HT1080 (cell line): ENCODE measurements around the gene STON2. TPM values are rescaled to one million over a fixed set of nuclear protein-coding genes. Genes with fewer than 3 reads are reported as not detected.
"Not testable (repeated sequence)": the region's sequence is repeated elsewhere in the genome, so short reads cannot be mapped to it uniquely, and the experiment has no call there.

ENCODE experiments used
- DNase-seq: peaks from one replicate; pipeline ENCODE4 v3.0.0-alpha.2; 2015; ENCODE audit warnings: low read depth
- total RNA-seq: library from RNA; depleted of rRNA; stranded (reverse); fragments of >200 nt; shearing (Covaris generic); gene quantifications from 2 replicates; pipeline ENCODE4 v1.2.3, GENCODE V29; 2014

STON2 gene
- total RNA-seq, 1 experiment from 2014 or later: 7.6 TPM

DNA sequence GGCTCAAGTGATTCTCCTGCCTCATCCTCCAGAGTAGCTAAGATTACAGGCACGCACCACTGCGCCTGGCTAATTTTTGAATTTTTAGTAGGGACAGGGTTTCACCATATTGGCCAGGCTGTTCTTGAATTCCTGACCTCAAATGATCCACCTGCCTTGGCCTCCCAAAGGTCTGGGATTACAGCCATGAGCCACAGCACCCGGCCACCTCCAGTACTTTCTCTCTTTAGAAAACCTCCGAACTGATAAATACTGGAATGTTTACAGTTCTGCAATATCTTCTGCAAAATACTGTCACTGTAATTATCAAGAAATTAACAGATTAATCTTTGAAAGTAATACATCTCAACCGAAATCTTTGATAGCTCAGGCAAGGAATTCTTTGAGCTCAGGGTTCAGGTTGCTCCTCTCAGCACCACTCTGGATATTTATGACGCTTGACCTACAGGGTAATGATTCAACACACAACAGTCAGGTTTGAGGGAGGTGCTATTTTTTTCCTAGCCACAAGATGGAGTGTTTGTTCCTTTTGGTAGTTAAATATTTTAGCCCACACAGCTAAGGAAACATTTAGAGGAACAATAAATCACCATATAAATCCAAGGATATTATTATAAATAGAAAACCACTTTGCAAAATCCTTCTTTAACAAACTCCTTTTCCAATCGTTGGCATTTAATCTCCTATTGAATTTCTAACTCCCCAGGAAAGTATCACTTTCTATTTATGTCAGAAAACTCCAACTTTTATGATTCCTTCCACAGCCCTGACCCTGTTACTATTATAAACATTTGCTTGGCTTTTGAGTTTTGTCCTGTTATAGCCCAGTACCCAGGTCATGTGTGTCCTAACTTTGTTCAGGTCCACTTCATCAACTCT is 130.8 kb downstream of the STON2 start:
- peak; percentile 77 for DNase-seq

DNA sequence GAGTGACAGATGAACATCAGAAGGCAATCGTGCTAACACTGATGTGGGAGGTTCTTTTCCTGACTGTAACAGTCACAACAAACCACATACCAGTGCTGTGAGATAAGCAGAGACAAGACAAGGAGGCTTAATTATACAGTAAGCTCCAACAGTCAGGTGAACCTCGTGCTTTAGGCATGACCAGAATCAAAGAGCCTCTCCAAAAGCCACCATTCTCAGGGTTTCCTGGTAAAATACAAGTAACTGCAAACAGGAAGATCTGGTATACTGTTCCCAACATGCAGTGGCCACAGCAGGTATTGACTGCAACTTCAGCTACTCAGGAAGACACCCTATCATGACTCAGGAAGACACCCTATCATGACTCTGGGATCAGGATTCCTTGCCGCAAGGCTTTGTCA is 132.1 kb downstream of the STON2 start:
- peak; percentile 74 for DNase-seq

DNA sequence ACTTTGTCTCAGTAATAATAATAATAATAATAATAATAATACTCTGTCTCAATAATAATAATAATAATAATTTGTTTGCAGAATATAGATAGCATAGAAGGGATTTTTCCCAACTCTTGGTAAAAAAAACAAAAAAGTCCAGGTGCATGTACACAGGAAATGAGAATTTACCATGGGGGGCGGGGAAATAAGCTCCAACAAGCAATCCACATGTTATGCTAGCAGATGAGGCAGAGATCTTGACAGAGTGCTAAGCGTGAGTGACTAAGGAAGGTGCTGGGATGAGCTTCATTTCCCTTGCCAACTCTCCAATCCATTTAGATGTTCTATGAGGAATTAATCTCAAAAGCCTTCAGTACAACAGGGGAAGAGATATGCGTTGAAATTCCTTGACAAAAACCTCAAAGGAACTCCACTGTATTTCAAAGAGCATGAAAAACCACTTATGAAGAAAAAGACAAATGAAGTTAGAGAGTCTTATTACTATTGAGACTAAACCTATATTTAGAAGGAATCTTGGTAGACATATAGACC is 134.4 kb downstream of the STON2 start:
- no peak for DNase-seq

DNA sequence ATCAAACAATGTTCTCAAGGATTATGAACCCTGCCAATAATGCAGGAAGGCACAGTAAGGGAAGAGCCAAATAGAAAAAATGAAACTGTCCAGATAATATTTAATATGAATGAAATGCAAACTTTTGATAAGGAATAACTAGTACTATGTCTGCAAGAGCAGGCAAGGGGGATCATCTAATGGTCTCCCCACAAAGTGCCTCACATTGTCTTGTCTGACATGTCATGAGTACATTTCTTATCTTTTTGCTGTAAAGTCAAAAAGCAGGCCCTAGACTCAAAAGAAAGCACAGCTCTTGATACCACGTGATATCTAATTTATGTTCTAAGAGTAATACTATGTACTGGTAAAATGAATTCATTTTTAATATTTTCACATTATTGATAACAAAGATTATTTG is 135.5 kb downstream of the STON2 start:
- no peak for DNase-seq

DNA sequence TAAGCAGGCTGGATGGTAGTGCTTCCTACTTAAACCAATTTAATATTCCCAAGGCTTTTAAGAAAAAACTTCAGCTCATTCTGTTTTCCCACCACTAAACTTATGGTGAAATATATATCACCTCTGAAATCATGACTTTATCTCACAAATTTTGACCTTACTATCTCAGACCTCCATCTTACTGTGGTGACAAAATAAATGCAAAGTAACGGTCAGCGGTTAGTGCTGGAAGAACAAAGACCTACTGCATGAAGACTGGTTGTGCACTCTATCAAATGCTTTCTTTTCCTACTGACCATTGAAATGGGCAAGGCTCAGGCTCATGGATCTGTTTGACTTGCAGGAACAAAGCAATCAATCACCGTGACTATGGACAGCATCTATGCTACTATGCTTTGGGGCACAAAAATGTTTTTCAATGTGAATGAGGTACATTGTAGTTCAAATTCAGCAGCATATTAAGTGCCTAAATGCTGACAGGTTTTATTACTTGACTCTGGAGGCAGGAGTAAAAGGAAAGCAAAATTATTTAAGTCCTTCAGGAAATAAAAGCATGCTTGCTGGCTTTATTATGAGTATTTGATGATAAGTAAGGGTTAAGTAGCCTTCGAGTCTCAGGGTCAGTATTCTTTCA is 136.2 kb downstream of the STON2 start:
- no peak for DNase-seq

DNA sequence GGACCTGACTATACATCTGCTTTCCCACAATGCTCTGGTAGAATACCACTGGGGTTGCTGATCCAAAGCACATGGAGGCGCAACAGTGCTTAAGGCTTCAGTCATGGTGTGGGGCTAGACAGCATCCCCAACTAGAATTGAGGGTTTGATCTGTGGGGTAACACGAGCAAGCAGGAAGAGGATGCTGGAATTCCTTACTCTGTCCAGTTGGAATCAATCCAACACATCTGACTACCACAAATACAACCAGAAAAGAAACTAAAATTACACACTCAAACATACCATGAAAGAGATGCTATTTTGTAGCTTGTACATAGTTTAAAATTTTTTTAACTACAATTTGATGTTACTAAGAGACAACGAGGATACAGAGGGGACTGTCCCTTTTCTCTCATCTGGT is 138.9 kb downstream of the STON2 start:
- DNase-seq: no peak

DNA sequence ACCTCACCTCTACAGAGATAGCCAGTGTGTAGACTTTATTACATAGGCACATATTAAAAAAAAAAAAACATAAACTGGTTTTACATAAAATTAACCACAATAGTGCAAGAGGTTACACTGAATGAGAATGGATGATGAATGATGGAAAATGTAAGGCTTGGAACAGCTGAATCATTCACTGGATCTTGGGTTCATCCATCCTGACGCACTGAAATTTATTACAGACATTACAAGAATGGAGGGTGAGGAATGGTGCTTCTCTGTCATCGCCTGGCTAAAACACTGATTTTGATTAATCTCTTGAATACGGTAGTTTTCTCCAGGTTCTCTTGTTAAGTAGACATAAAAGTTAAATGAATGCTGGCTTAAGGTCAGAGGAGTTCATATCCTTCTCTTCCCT is 139.4 kb downstream of the STON2 start:
- no peak for DNase-seq

DNA sequence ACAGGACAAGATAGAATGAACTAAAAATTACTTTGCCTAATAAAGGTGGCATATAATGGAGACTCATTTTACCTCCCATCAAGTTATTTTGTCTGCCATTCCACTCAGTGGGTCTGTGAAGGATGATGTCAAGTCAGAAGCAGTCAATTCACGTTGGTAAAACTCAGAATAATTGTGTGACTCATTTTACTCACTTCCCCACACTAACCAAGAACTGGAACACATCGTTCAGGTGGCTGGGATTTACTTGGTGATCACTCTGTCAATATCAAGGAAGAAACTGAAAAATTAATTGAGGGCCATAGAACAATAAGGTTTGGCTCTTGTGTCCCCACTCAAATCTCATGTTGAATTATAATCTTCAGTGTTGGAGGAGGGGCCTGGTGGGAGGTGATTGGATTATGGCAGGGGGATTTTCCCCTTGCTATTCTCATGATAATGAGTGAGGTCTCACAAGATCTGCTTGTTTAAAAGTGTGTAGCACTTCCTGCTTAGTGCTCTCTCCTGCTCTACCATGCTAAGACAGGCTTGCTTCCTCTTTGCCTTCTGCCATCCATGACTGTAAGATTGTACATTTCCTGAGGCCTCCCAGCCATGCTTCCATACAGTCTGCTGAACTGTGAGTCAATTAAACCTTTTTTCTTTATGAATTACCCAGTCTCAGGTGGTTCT is 143.7 kb downstream of the STON2 start:
- DNase-seq: peak; percentile 35

DNA sequence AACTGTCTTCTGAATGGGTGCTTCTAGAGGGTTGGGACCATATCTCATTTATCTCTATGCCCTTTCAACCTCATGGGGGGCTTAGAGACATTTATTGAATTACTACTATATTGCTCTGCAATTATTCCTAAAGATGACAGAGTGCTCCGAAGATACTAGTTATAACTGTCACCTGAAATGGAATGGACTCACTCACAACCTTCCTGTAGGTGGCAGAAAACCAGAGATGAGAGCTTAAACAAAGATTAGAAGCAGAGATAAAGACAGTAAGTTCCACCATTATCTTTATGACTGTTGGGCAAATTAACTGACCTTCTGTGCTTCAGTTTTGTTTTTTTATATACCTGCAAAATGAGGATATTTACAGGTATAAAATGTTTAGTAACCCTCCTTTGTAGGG is 147.8 kb downstream of the STON2 start:
- DNase-seq: no peak

DNA sequence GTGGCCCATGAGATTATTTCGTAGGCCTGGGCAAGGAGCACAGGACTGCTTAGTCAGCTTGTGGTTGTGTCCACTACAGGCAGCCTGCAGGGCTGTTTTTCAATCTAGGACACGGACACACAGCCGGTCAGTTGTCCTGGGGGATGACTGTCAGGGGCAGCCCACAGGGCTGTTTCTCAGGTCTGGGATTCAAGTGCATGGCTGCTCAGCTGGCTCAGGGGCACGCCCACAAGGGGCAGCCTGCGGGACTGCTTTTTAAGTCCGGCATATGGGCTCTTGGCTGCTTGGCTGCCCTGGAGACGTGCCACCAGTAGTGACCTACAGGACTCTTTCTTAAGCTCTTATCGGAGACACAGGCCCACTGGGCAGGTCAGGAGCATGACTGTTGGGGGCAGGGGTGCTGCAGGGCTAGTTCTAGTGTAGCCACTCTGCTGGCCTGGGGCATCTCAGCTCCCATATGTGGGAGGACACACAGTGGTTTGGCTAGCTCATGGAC is 152.8 kb downstream of the STON2 start:
- DNase-seq: no peak

DNA sequence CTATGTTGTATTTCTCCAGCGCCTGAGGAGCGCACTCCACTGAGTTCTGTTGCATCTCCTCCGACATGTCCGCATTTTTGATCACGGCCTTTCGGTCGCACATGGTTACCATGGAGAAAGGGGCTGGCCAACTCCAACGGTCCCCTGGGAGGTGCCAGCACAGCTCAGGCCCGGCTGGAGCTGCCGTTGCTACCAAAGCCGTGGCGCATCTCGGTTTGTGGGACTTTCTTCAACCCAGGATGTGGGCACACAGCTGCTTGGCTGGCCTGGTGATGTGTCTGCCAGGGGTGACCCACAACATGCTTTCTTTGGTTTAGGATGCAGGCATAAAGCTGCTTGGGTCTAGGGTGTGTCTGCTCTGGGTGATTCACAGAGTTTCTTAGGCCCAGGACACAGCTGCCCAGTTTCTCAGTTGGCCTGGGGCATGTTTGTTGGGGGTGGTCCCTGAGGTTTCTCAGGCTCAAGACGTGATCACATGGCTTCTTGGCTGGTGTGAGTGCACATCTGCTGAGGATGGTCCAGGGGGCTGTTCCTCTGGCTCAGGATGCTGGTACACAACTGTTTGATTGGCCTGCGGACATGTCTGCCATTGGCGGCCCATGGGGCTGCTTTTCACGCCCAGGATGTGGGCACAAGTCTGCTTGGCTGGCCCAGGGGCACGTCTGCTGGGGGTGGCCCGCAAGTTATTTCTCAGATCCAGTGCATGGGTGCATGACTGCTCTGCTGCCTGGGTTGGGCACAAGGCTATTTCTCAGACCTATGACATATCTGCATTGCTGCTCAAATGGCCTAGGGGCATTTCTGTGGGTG is 153.5 kb downstream of the STON2 start:
- DNase-seq: peak; percentile 85

DNA sequence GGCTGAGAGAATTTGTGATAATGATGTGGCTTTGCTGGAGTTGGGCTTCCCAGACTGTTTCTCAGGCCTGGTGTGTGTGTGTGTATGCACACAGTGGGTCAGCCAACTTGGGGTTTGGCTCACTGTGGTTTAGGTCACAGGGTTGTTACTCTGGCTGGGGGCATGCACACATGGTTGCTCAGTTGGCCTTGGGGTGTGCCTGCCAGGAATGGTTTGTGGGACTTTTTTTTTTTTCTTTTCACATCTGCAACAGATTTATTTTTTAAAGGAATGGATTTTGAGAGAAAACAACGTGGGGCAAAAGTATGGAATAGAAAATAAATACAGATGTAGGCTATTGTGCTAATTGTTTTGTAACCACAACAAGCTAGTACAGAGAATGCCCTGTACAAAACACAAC is 154.4 kb downstream of the STON2 start:
- no peak for DNase-seq

DNA sequence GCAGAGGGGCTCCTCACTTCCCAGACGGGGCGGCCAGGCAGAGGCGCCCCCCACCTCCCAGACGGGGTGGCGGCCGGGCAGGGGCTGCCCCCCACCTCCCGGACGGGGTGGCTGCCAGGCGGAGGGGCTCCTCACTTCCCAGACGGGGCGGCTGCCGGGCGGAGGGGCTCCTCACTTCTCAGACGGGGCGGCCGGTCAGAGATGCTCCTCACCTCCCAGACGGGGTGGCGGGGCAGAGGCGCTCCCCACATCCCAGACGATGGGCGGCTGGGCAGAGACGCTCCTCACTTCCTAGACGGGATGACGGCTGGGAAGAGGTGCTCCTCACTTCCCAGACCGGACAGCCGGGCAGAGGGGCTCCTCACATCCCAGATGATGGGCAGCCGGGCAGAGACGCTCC is 155.7 kb downstream of the STON2 start:
- DNase-seq: not testable (repeated sequence)

DNA sequence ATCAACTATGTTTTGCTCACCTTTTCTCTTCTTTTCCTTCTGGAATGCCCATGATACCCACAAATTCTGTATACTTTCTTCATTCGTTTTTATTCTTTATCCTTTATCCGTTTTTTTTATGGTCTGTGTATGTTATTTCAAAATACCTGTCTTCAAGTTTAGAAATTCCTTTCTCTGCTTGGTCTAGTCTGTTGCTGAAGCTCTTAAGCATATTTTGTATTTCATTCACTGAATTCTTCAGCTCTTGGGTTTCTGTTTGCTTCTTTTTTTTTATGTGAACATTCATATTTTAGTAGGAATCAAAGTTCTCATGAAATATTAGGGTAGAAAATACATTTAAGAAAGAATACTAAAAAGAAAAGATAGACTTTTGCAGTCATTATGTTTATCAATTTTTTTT is 156.6 kb downstream of the STON2 start:
- DNase-seq: no peak

DNA sequence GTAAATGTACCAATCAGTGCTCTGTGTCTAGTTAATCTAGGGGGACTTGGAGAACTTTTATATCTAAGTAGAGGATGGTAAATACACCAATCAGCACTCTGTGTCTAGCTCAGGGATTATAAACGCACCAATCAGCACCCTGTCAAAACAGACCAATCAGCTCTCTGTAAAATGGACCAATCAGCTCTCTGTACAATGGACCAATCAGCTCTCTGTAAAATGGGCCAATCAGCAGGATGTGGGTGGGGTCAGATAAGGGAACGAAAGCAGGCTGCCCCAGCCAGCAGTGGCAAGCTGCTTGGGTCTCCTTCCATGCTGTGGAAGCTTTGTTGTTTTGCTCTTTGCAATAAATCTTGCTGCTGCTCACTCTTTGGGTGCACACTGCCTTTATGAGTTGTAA is 163.3 kb downstream of the STON2 start:
- DNase-seq: not testable (repeated sequence)

DNA sequence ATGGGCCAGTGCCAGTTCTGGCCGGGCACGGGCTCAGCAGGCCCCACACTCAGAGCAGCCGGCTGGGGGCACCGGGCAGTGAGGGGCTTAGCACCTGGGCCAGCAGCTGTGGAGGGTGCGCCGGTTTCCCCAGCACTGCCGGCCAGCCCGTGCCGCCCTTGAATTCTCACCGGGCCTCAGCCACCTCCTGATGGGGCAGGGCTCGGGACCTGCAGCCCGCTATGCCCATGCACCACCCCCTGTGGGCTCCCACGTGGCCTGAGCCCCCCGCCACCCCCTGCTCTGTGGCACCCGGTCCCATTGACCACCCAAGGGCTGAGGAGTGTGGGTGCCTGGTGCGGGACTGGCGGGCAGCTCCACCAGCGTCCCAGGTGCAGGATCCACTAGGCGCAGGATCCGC is 164.0 kb downstream of the STON2 start:
- no peak for DNase-seq

DNA sequence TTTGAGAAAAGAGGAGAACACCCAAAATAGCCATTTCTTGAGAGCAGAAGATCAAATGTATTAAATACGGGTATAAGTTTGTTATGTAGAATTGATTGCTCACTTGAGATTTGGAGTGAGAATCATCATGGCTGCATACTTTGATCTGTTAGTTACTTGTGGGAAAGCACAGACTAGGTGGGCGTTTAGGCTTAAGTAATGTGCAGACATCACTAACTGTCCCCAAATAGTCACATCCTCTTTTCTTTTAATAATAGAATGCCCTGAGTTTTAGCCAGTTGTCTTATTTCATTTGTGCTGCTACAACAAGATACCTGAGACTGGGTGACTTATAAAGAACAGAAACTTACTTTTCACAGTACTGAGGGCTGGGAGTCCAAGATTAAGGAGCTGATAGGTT is 165.0 kb downstream of the STON2 start:
- no peak for DNase-seq

DNA sequence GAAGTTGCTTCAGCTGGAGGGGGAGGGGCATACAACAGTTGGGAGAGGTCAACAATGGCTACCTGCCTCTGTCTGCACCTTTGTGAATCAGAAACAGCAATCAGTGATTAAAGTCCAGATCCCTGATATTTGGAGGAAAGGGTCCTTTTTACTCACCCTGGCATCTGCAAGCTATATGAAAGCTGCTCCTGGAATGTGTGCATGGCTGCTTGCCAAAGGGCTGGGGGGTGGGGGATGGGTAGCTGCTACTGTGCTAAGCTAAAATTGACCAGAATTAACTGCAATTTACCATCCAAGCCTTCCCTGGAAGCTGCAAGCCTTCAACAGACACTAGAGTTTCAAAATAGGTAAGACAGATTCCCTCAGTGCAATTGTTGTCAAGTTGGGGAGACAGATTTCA is 165.8 kb downstream of the STON2 start:
- no peak for DNase-seq

DNA sequence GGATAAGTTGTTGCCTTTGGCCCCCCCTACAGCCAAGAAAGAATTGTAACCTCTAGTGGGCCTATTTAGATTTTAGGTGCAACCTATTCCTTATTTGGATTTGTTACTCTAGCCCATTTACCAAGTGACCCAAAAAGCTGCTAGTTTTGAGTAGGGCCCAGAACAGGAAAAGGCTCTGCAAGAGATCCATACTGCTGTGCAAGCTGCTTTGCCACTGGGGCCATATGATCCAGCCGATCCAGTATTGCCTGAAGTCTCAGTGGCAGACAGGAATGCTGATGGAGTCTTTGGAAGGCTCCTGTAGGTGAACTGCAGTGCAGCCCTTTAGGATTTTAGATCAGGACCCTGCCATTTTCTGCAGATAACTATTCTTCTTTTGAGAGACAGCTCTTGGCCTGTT is 166.5 kb downstream of the STON2 start:
- DNase-seq: no peak

DNA sequence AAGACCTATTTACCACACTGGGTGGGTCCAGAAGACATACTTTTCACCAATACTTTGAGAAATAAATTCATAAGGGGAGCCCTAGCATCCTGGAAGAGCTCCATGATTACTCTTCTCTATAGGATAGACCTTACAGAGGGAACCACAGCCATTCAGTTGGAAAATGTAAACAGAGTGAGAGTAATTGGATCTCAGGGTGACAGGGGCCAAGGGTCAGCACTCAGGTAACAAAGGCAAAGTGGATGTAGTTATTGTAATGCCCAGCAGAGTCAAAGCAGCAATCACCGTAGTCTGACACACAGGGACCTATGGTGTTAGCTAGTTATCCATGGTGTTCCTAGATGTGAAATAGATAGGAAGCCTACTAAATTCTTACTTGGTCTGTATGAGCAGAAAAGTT is 168.6 kb downstream of the STON2 start:
- DNase-seq: no peak

DNA sequence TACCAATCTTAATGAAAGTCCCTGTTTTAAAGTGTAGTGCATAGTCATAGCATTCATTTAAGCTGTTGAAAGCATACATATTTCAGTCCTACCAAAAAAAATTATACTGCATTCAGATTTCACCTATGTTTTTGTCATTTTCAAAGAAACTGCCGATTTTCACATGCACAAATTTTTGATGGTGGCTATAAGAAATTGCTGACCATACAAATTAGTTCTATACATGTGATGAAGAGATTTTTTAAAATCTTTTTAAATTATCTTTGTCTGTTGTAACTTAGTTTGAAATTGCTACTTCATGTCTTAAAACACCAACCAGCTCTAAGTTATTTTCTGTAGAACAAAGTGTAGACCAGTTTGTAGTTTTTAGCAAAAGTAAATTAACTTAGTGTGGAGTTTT is 175.9 kb downstream of the STON2 start:
- no peak for DNase-seq
